ENCODE measurements around the gene PYM1. TPM values are rescaled to one million over a fixed set of nuclear protein-coding genes. Genes with fewer than 3 reads are reported as not detected.

PYM1 gene
- total RNA-seq, 1 experiment from 2014 or later: 24.8 TPM

- intact Hi-C loops (cut with micrococcal nuclease): no loop called here
- H2AFZ ChIP-seq (ENCODE audit: low read depth, low read length, poor library complexity, severe bottlenecking): no peak overlapping the region
Measured at GRCh38 chr12:55965240-55965639, 37.5 kb upstream of the PYM1 start.

More at GRCh38 chr12:55965240-55965639, 37.5 kb upstream of the PYM1 start:
- Histone ChIP-seq H3K27ac (ENCODE audit: low read depth, low read length) (no peak overlapping the region), H3K36me3 (ENCODE audit: control insufficient read depth in 1 of 2, insufficient read depth in 2 of 2, low read length in 2 of 2) (peaks cover 16% of the 10 kb centered on the region in 2 experiments; a peak in 3 of 4 replicates), H3K79me2 (ENCODE audit: insufficient read depth, low read length) (peaks cover 29% of the 10 kb centered on the region), H3K4me2 (ENCODE audit: low read length) (no peak overlapping the region), H4K20me1 (ENCODE audit: insufficient read depth) (no peaks in the 10 kb centered on the region), H3K9me2 (ENCODE audit: insufficient read depth) (no peaks in the 10 kb centered on the region), H3K9ac (ENCODE audit: low read length) (no peak overlapping the region), H3K4me1 (ENCODE audit: control insufficient read depth in 1 of 2, insufficient read depth in 2 of 2, low read length in 2 of 2) (peaks cover 8 to 16% of the 10 kb centered on the region in 2 experiments), H3K4me3 (replicated peaks in 1 of 2; ENCODE audit: low read depth in 1 of 2, low read length in 2 of 2) (no peak overlapping the region), H3K27me3 (ENCODE audit: insufficient read depth, low read length) (no peaks in the 10 kb centered on the region), H3K9me3 (ENCODE audit: control insufficient read depth in 1 of 2, insufficient read depth in 1 of 2, low read depth in 1 of 2, low read length in 2 of 2) (no peaks in the 10 kb centered on the region)
- ChIA-PET POLR2A (no interaction called here), CTCF (no interaction called here), RAD21 (ENCODE audit: low non-redundant PET in 1 of 2, low total read pairs in 2 of 2, uncharacterized antibody in 2 of 2, unreplicated experiment in 2 of 2) (no interaction called here)
- BruUV-seq (replicated peaks): no TSS peak
- no peak for DNase-seq (ENCODE audit: low read depth, low spot score)
- no peak for ATAC-seq
- no peak for TF ChIP-seq REST (IDR thresholded peaks at IDR 0.05; ENCODE audit: low read depth)
- TF ChIP-seq SIN3A (IDR thresholded peaks at IDR 0.05; ENCODE audit: low read depth): no peak
- TF ChIP-seq FOSL1 (IDR thresholded peaks at IDR 0.05; ENCODE audit: low read depth): no peak

Measured in HCT116 (cell line).